Keratinocyte (primary cell): ENCODE measurements around the gene FCRLB. TPM values are rescaled to one million over a fixed set of nuclear protein-coding genes. Genes with fewer than 3 reads are reported as not detected.
A peak's percentile ranks its signal among the peaks of the same experiment; 100 is the strongest.
"Not testable (repeated sequence)": the region's sequence is repeated elsewhere in the genome, so short reads cannot be mapped to it uniquely, and the experiment has no call there.

Experiments used
- DNase-seq: peaks from one replicate; pipeline ENCODE4 v3.0.0-alpha.2; 2011; ENCODE audit warnings: low read depth, missing footprints, low spot score
- FAIRE-seq: peaks from 2 replicates; lab custom pipeline; 2011; peaks lifted over from hg19 to GRCh38; lab: Jason Lieb, UNC
- H2AFZ ChIP-seq: 2 replicates; pipeline ENCODE4 v1.6.0; 2012; ENCODE audit warnings: low read length, control low read depth, inconsistent platforms; ENCODE audit not compliant: control insufficient read depth
- H3K27ac ChIP-seq: 2 replicates; pipeline ENCODE4 v1.5.1; 2011; ENCODE audit warnings: low read length; ENCODE audit not compliant: control insufficient read depth, insufficient read depth
- H3K27me3 ChIP-seq: 3 replicates; pipeline ENCODE4 v1.6.0; 2011; ENCODE audit warnings: low read length; ENCODE audit not compliant: control insufficient read depth, insufficient read depth; ENCODE audit errors: extremely low read depth
- H3K36me3 ChIP-seq, 2 experiments: 2 replicates in 1 of 2; 3 replicates in 1 of 2; pipeline ENCODE4 v1.5.1; 2011; ENCODE audit warnings: low read length in 2 of 2, mild to moderate bottlenecking in 1 of 2; ENCODE audit not compliant: control insufficient read depth in 2 of 2, insufficient read depth in 2 of 2; ENCODE audit errors: extremely low read depth in 1 of 2
- H3K4me1 ChIP-seq: 3 replicates; pipeline ENCODE4 v1.5.1; 2011; ENCODE audit warnings: low read length; ENCODE audit not compliant: control insufficient read depth, insufficient read depth; ENCODE audit errors: extremely low read depth
- H3K4me2 ChIP-seq: 3 replicates; pipeline ENCODE4 v1.6.0; 2011; ENCODE audit warnings: low read depth, low read length; ENCODE audit not compliant: control insufficient read depth, insufficient read depth; ENCODE audit errors: extremely low read depth
- H3K4me3 ChIP-seq, 3 experiments: fragments of 200-600 bp in 1 of 3; sonication (generic) in 1 of 3; 2 replicates in 2 of 3; 3 replicates in 1 of 3; pipeline ENCODE4 v1.5.1; 2011 to 2016; ENCODE audit warnings: low read length in 3 of 3, mild to moderate bottlenecking in 3 of 3, control low read depth in 2 of 3, inconsistent platforms in 1 of 3, low read depth in 1 of 3, mixed read lengths in 1 of 3, mixed run types in 1 of 3, moderate library complexity in 1 of 3; ENCODE audit not compliant: control insufficient read depth in 2 of 3, insufficient read depth in 2 of 3; ENCODE audit errors: extremely low read depth in 1 of 3
- H3K79me2 ChIP-seq: 2 replicates; pipeline ENCODE4 v1.6.0; 2012; ENCODE audit warnings: low read length; ENCODE audit not compliant: control insufficient read depth, insufficient read depth
- H3K9ac ChIP-seq: 3 replicates; pipeline ENCODE4 v1.6.0; 2011; ENCODE audit warnings: low read length; ENCODE audit not compliant: control insufficient read depth, insufficient read depth; ENCODE audit errors: extremely low read depth
- H3K9me1 ChIP-seq: 3 replicates; pipeline ENCODE4 v1.6.0; 2011; ENCODE audit warnings: low read length; ENCODE audit not compliant: control insufficient read depth, insufficient read depth; ENCODE audit errors: extremely low read depth
- H3K9me3 ChIP-seq: 2 replicates; pipeline ENCODE4 v1.5.1; 2012; ENCODE audit warnings: low read depth, low read length; ENCODE audit not compliant: control insufficient read depth
- H4K20me1 ChIP-seq: 3 replicates; pipeline ENCODE4 v1.6.0; 2011; ENCODE audit warnings: low read length; ENCODE audit not compliant: control insufficient read depth, insufficient read depth; ENCODE audit errors: extremely low read depth
- CTCF ChIP-seq, 3 experiments: IDR thresholded peaks in 1 of 3; conservative IDR thresholded peaks in 1 of 3; optimal IDR thresholded peaks in 1 of 3; 2 replicates in 2 of 3; 3 replicates in 1 of 3; pipeline versions ENCODE3 to v1.5.1; 2011; ENCODE audit warnings: low read length in 3 of 3, mild to moderate bottlenecking in 3 of 3, moderate library complexity in 2 of 3, control low read depth in 1 of 3, inconsistent platforms in 1 of 3; ENCODE audit not compliant: insufficient read depth in 2 of 3; ENCODE audit errors: extremely low read depth in 1 of 3
- EZH2 ChIP-seq: IDR thresholded peaks from one replicate; pipeline ENCODE4 v1.6.1; 2012; ENCODE audit warnings: inconsistent platforms, mild to moderate bottlenecking, low read length, moderate library complexity
- dilution Hi-C: fragments of 300-500 bp; cut with MboI; formaldehyde crosslinking; loops from one replicate; pipeline ENCODE4 v1.7.0; 2020; ENCODE audit warnings: low sequenced_read_pairs; ENCODE audit not compliant: extremely low pct_ligation_motif_present
- polyA plus RNA-seq, 5 experiments: library from polyadenylated mRNA; depleted of rRNA in 3 of 5; stranded (reverse) in 3 of 5; stranded (forward) in 1 of 5; unstranded in 1 of 5; fragments of >200 nt; gene quantifications; 1 replicate in 1 of 5; 2 replicates in 3 of 5; 3 replicates in 1 of 5; pipeline versions ENCODE4 v1.2.1 to v1.2.3, GENCODE V29; 2011 to 2012; ENCODE audit warnings: missing spikeins in 2 of 5, low read depth in 1 of 5, low replicate concordance in 1 of 5

FCRLB gene
- polyA plus RNA-seq, 1 donor (not counting 4 experiments of a cell fraction or from before 2014, with no cell fraction given) = 0.52 TPM

- H3K9ac ChIP-seq = no peak overlapping the region
- DNase-seq = no peak
- H4K20me1 ChIP-seq = no peaks in the 10 kb centered on the region
- H3K27ac ChIP-seq = no peak overlapping the region
- no peak overlapping the region for H3K4me3 ChIP-seq
- no peaks in the 10 kb centered on the region for H3K36me3 ChIP-seq
- TF ChIP-seq CTCF (optimal IDR thresholded peaks at IDR 0.05 in 1 of 3, IDR thresholded peaks at IDR 0.05 in 1 of 3, conservative IDR thresholded peaks at IDR 0.05 in 1 of 3; ENCODE audit: extremely low read depth in 1 of 3, insufficient read depth in 2 of 3, low read length in 3 of 3) = no peak
- TF ChIP-seq EZH2 = no peak
- H3K9me1 ChIP-seq = no peaks in the 10 kb centered on the region
- no peaks in the 10 kb centered on the region for H3K27me3 ChIP-seq
- no peaks in the 10 kb centered on the region for H3K79me2 ChIP-seq
- no peaks in the 10 kb centered on the region for H3K9me3 ChIP-seq
- H3K4me2 ChIP-seq = no peak overlapping the region
- no peak for FAIRE-seq
- H3K4me1 ChIP-seq = peaks cover 22% of the 10 kb centered on the region
- H2AFZ ChIP-seq = no peak overlapping the region
- dilution Hi-C loops = no loop called here
Measured at GRCh38 chr1:161723459-161724141, 2.3 kb downstream of the FCRLB start.

GRCh38 chr1:161725258-161725907 lies 4.0 kb downstream of the FCRLB start:
- H3K27ac ChIP-seq, H3K36me3 ChIP-seq, FAIRE-seq, H3K9me3 ChIP-seq, H4K20me1 ChIP-seq, H3K27me3 ChIP-seq, H3K9me1 ChIP-seq, H3K79me2 ChIP-seq, dilution Hi-C loops, DNase-seq: not testable (repeated sequence)
- H3K4me3 ChIP-seq = peak overlapping the region; percentile 58 to 80 (median 73)
- H3K4me1 ChIP-seq = peaks cover 38% of the 10 kb centered on the region
- peak overlapping the region; percentile 87 for H3K9ac ChIP-seq
- H2AFZ ChIP-seq = peak overlapping the region; percentile 45
- peak overlapping the region; percentile 88 for H3K4me2 ChIP-seq
